PC-9 (cell line): Measurements from ENCODE around the gene RAB3C. TPM values are rescaled to one million over a fixed set of nuclear protein-coding genes. Genes with fewer than 3 reads are reported as not detected.

Experiments
- BruUV-seq: library from RNA; stranded (reverse); fragments of 400-500 nt; replicated peaks from 2 replicates; lab custom pipeline; 2021; lab: Mats Ljungman, UMichigan
- CTCF ChIA-PET: fragments of 300-600 bp; sonication (Branson Sonifier 250); formaldehyde crosslinking; loops from one replicate; lab custom pipeline; 2022; ENCODE audit warnings: antibody characterized with exemption; lab: Charles Lee
- POLR2A ChIA-PET: fragments of 300-600 bp; sonication (Branson Sonifier 250); formaldehyde crosslinking; loops from one replicate; lab custom pipeline; 2022; ENCODE audit warnings: antibody characterized with exemption; ENCODE audit not compliant: unreplicated experiment; lab: Charles Lee
- DNase-seq, 2 experiments: peaks; one replicate each; pipeline versions ENCODE4 v3.0.0 to v3.0.0-alpha.2; 2015 to 2022; ENCODE audit warnings: mixed read lengths in 1 of 2
- H2AFZ ChIP-seq: fragments of 200-600 bp; sonication (generic); 2 replicates; pipeline ENCODE4 v1.8.1; 2017; ENCODE audit warnings: antibody characterized with exemption
- H3F3A ChIP-seq: fragments of 200-600 bp; sonication (generic); 2 replicates; pipeline ENCODE4 v1.8.1; 2017; ENCODE audit warnings: antibody characterized with exemption, mild to moderate bottlenecking, low read depth; ENCODE audit not compliant: insufficient read depth
- H3K27ac ChIP-seq: fragments of 200-600 bp; sonication (generic); 2 replicates; pipeline ENCODE4 v1.6.1; 2016; ENCODE audit warnings: mixed run types
- H3K27me3 ChIP-seq: fragments of 200-600 bp; sonication (generic); 2 replicates; pipeline ENCODE4 v1.6.1; 2016; ENCODE audit warnings: low read depth, mixed run types; ENCODE audit not compliant: insufficient read depth
- H3K36me3 ChIP-seq: fragments of 200-600 bp; sonication (generic); 2 replicates; pipeline ENCODE4 v1.6.1; 2016; ENCODE audit warnings: low read depth, mixed run types
- H3K4me1 ChIP-seq: fragments of 200-600 bp; sonication (generic); replicated peaks from 2 replicates; pipeline ENCODE4 v1.6.1; 2016; ENCODE audit warnings: mixed run types; ENCODE audit not compliant: insufficient read depth
- H3K4me2 ChIP-seq: fragments of 200-600 bp; sonication (generic); 2 replicates; pipeline ENCODE4 v1.6.1; 2017; ENCODE audit warnings: mixed run types
- H3K4me3 ChIP-seq: fragments of 200-600 bp; sonication (generic); 2 replicates; pipeline ENCODE4 v1.6.1; 2016; ENCODE audit warnings: mixed run types
- H3K79me2 ChIP-seq: fragments of 200-600 bp; sonication (generic); 2 replicates; pipeline ENCODE4 v1.6.1; 2017; ENCODE audit warnings: low read depth, mixed run types
- H3K9me2 ChIP-seq: fragments of 200-600 bp; sonication (generic); 2 replicates; pipeline ENCODE4 v1.8.1; 2017; ENCODE audit warnings: mild to moderate bottlenecking; ENCODE audit not compliant: insufficient read depth
- H3K9me3 ChIP-seq: fragments of 200-600 bp; sonication (generic); 2 replicates; pipeline ENCODE4 v1.8.1; 2016; ENCODE audit warnings: low read depth; ENCODE audit not compliant: insufficient read depth
- H4K20me1 ChIP-seq: fragments of 200-600 bp; sonication (generic); 2 replicates; pipeline ENCODE4 v1.8.1; 2017; ENCODE audit not compliant: insufficient read depth
- EZH2 ChIP-seq: fragments of 200-600 bp; sonication (generic); IDR thresholded peaks from 2 replicates; pipeline ENCODE4 v1.8.0; 2017; ENCODE audit warnings: antibody characterized with exemption, low read depth
- intact Hi-C: fragments of 100-400 bp; cut with micrococcal nuclease; formaldehyde crosslinking; loops from one replicate; pipeline ENCODE4 v1.10.0; 2022; ENCODE audit not compliant: unreplicated experiment
- total RNA-seq: library from RNA; stranded (reverse); gene quantifications from 2 replicates; pipeline ENCODE4 v1.2.3, GENCODE V29; 2021
- TF ChIP-seq, protein P1 (sequence below): fragments of 200-600 bp; sonication (generic); conservative IDR thresholded peaks from 2 replicates; pipeline ENCODE4 v1.6.1; 2017; ENCODE audit warnings: mixed run types, antibody characterized with exemption, mild to moderate bottlenecking, moderate library complexity

RAB3C gene
- total RNA-seq, 1 experiment from 2014 or later: not detected

DNA sequence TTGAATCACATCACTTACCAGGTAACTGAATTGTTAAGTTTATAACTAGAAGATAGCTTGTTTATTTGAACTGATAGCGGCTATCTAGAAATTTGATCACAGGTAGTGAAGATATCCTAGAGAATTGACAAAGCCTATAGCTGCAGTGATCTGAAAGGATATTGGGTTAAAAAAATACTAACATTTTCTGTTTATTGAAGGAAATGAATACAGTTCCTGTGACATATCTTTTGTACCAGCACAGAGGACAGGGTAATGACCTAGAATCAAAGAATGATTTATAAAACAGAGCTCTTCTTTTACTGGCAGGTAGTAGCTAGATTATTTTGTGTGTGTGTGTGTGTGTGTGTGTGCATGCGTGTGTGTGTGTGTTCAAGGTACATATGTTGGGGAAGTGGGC lies 94.8 kb downstream of the RAB3C start:
- Histone ChIP-seq H3K9me3 (no peaks in the 10 kb centered on the region), H3K4me3 (no peak overlapping the region), H3F3A (no peaks in the 10 kb centered on the region), H3K4me1 (no peaks in the 10 kb centered on the region), H3K79me2 (no peaks in the 10 kb centered on the region), H3K27ac (no peak overlapping the region), H2AFZ (no peak overlapping the region), H4K20me1 (no peaks in the 10 kb centered on the region), H3K9me2 (no peaks in the 10 kb centered on the region), H3K36me3 (no peaks in the 10 kb centered on the region), H3K4me2 (no peak overlapping the region), H3K27me3 (no peaks in the 10 kb centered on the region)
- CTCF ChIA-PET: no interaction called here
- intact Hi-C loops: no loop called here
- no peak for DNase-seq
- BruUV-seq: no TSS peak
- POLR2A ChIA-PET: no interaction called here
- TF ChIP-seq, protein P1, sequence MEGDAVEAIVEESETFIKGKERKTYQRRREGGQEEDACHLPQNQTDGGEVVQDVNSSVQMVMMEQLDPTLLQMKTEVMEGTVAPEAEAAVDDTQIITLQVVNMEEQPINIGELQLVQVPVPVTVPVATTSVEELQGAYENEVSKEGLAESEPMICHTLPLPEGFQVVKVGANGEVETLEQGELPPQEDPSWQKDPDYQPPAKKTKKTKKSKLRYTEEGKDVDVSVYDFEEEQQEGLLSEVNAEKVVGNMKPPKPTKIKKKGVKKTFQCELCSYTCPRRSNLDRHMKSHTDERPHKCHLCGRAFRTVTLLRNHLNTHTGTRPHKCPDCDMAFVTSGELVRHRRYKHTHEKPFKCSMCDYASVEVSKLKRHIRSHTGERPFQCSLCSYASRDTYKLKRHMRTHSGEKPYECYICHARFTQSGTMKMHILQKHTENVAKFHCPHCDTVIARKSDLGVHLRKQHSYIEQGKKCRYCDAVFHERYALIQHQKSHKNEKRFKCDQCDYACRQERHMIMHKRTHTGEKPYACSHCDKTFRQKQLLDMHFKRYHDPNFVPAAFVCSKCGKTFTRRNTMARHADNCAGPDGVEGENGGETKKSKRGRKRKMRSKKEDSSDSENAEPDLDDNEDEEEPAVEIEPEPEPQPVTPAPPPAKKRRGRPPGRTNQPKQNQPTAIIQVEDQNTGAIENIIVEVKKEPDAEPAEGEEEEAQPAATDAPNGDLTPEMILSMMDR: no peak
- no peak for TF ChIP-seq EZH2

DNA sequence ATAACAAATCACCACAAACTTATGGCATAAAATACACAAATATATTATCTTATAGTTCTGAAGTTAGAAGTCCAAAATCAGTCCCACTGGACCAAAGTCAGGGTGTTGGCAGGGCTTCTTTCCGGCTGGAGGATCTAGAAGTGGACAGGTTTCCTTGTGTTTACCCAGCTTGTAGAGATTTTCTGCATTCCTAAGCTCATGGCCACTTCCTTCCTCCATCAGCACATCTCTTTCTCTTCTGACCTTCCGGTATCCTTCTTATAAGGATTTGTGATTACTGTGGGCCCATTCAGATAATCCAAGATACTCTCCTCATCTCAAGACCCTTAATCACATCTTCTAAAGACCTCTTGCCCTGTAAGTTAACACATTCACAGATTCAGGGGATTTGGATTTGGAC lies 97.6 kb downstream of the RAB3C start:
- no peaks in the 10 kb centered on the region for H3K79me2 ChIP-seq
- no peaks in the 10 kb centered on the region for H3K9me2 ChIP-seq
- no peak overlapping the region for H3K4me3 ChIP-seq
- no peak overlapping the region for H2AFZ ChIP-seq
- ChIA-PET CTCF (no interaction called here), POLR2A (interaction anchor here (0.7 kb wide), 1 partner anchor 194 kb away, joined by 3 read pairs; no protein-coding TSS in a partner anchor)
- H4K20me1 ChIP-seq: no peaks in the 10 kb centered on the region
- no peaks in the 10 kb centered on the region for H3K36me3 ChIP-seq
- H3F3A ChIP-seq: no peaks in the 10 kb centered on the region
- no peak for TF ChIP-seq EZH2
- TF ChIP-seq, protein P1: no peak
- no peak for DNase-seq
- H3K27ac ChIP-seq: no peak overlapping the region
- H3K9me3 ChIP-seq: no peaks in the 10 kb centered on the region
- BruUV-seq: no TSS peak
- H3K4me2 ChIP-seq: no peak overlapping the region
- no peaks in the 10 kb centered on the region for H3K4me1 ChIP-seq
- H3K27me3 ChIP-seq: no peaks in the 10 kb centered on the region
- intact Hi-C loops: no loop called here

DNA sequence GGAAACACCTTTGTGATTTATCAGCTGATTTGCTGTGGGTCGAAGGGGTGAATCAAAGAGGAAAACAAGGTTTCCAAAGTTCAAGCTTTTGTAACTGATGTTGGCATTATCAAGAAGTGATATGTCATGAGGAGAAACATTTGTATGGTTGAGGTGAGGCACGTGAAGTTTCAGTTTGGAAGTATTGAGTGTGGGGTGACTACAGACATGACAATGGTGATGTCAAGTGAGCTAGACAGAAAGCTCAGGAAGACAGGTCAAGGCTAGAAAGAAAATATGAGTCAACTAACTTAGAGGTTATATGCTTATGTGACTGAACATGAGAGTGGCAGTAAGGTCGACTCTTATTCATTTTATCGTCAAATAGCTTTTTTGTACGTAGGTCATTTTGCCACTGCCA lies 99.1 kb downstream of the RAB3C start:
- Histone ChIP-seq H3K9me3 (no peaks in the 10 kb centered on the region), H3K4me3 (no peak overlapping the region), H3K4me1 (no peaks in the 10 kb centered on the region), H4K20me1 (no peaks in the 10 kb centered on the region), H3K79me2 (no peaks in the 10 kb centered on the region), H3K27ac (no peak overlapping the region), H3K9me2 (no peaks in the 10 kb centered on the region), H2AFZ (no peak overlapping the region), H3F3A (no peaks in the 10 kb centered on the region), H3K4me2 (no peak overlapping the region), H3K36me3 (no peaks in the 10 kb centered on the region), H3K27me3 (no peaks in the 10 kb centered on the region)
- ChIA-PET POLR2A (no interaction called here), CTCF (no interaction called here)
- no TSS peak for BruUV-seq
- DNase-seq: no peak
- TF ChIP-seq, protein P1: no peak
- TF ChIP-seq EZH2: no peak
- intact Hi-C loops: no loop called here
